Measurements from ENCODE around the gene FAM184B.
A peak's percentile ranks its signal among the peaks of the same experiment; 100 is the strongest.
"Not testable (repeated sequence)": the region's sequence is repeated elsewhere in the genome, so short reads cannot be mapped to it uniquely, and the experiment has no call there.

Gene FAM184B

GRCh38 chr4:17681281-17682221 is 99.9 kb downstream of the FAM184B start:
- DNase-seq (ENCODE audit: low spot score), result no peak

DNA sequence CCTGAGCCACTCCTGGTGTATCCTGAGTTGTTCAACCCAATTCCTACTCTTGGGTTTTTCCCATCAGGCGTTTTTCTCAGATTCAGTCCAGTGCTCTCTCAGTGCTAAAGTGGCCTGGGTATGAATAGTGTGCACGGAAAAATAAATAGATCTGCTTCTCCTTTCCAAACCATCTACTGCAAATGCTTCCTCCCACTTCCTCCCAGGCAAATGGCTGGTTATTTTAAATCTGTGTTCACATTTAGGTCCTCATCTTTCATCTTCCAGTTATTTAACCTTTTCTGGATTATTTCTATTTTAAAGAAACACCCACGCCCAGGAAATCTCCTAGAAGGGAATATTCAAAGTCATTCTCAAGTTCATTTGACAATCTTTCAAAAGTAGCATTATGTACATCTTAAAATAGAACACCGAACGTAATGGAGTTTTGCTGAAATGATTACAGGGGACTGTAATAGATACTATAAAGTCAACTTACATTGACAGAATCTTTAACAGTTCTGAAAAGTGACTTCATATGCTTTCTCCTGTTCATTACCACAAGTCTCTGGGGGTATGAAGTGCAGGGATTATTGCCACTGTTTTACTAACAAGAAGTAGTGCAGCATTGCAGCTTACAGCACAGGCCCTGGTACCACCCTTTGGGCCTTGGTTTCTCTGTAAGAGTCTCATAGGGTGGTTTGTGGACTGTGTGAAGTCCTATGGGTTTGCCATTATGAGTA is 100.7 kb downstream of the FAM184B start:
- no peak for DNase-seq (ENCODE audit: low spot score)

GRCh38 chr4:17670423-17670822 is 111.0 kb downstream of the FAM184B start:
- no peak for DNase-seq (ENCODE audit: low spot score)

- no peak for DNase-seq (ENCODE audit: low spot score)
Measured at GRCh38 chr4:17667653-17668201, 113.7 kb downstream of the FAM184B start.

GRCh38 chr4:17667253-17667652 is 114.2 kb downstream of the FAM184B start:
- DNase-seq (ENCODE audit: low spot score), result no peak

DNA sequence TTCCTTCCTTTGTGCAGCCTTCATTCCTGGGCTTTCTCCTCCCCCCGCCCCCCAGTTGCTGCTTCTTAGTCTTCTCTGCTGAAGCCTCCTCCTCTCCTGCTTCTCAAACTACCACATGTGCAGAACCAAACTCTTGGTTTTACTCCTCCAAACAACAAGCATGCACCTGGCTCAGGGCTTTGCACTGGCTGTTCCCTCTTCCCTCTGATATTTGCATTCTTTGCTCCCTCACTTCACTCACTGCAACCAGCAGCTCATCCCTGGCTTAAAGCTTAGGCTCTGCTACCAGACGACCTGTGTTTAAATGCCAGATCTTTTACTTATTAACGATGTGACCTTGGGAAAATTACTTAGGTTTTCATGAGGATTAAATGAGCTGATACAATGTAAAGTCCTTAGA is 115.6 kb downstream of the FAM184B start:
- DNase-seq (ENCODE audit: low spot score), result no peak

DNA sequence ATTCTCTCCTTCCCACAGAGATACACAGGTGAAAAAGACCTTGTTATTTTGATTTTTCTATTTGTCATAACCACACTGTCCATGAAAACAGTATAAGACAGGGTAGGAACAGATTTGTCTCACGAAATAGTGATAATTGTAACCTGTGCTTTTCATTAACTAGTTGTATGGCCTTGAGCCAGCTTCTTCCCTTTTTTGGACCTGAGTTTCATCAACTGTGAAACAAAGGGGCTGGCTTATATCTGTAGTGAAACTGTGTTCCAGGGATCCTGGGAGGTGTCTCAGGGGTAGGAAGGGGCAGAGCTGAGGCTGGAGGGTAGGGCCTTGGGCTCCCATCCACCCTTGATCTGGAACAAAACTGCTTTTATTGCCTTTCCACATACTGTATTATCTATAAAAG is 116.1 kb downstream of the FAM184B start:
- no peak for DNase-seq (ENCODE audit: low spot score)

GRCh38 chr4:17664755-17665154 is 116.7 kb downstream of the FAM184B start:
- no peak for DNase-seq (ENCODE audit: low spot score)

DNA sequence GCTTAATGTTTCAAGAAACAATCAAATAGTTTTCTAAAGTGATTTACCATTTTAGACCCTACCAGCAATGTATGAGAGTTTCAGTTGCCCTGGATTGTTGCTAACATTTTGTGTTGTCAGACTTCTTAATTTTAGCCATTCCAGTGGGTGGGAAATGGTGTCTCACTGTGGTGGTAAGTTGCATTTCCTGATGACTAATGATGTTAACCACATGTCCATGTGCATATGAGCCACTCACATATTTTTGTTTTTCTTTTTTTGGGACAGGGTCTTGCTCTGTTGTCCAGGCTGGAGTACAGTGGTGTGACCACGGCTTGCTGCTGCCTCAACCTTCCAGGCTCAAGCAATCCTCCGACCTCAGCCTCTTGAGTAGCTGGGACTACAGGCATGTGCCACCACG is 118.7 kb downstream of the FAM184B start:
- no peak for DNase-seq (ENCODE audit: low spot score)

GRCh38 chr4:17659196-17659595 is 122.2 kb downstream of the FAM184B start:
- DNase-seq (ENCODE audit: low spot score), result not testable (repeated sequence)

DNA sequence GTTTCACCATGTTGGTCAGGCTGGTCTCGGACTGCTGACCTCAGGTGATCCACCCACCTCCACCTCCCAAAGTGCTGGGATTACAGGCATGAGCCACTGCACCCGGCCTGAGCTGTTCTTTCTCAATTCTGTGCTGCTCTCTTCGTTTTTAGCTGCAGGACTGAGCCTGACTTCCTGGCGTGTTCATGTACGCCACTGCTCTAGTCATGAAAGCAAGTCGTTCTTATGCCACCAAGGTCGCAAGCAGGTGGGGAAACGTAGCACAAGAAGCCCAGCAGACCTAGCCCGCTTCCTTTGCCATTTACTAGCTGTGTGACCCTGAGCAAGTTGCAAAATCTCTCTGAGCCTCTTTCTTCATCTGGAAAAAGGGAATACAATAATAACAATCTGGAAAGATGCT is 123.6 kb downstream of the FAM184B start:
- DNase-seq (ENCODE audit: low spot score), result no peak

DNA sequence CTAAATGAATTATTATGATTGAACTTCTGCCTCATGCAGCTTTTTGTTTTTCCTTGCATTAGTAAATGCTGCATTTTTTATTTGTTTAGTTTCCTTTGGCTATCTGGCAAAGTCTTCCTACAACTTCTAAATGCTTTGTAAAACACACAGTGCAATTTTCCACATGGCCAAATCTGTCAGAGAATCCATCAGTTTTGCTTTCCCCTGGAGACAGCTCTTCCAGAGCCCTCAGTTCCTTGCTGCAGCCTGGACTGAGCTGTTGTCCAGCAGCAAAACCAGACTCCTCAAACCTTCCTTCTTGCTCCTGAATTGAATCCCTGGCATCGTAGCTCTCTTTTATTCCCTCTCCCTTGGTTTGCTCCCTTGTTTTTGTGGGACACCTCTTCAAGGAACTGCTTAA is 124.3 kb downstream of the FAM184B start:
- no peak for DNase-seq (ENCODE audit: low spot score)

DNA sequence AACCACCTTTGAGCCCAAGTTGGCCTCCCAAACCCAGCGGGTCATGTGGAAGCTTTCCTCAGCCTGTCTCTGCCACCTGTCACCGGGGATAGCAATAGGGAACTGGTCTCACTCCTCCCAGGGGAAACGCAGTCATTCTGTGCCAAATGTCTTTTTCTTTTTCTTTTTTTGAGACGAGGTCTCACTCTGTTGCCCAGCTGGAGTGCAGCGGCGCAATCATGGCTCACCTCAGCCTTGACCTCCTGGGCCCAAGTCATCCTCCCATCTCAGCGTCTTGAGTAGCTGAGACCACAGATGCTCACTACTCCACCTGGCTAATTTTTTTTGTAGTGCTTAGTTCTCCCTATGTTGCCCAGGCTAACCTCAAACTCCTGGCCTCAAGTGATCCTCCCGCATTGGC is 126.7 kb downstream of the FAM184B start:
- no peak for DNase-seq (ENCODE audit: low spot score)

- no peak for DNase-seq (ENCODE audit: low spot score)
Measured at GRCh38 chr4:17650406-17650805, 131.0 kb downstream of the FAM184B start.

GRCh38 chr4:17647927-17648326 is 133.5 kb downstream of the FAM184B start:
- DNase-seq (ENCODE audit: low spot score), result no peak

- DNase-seq (ENCODE audit: low spot score), result no peak
Measured at GRCh38 chr4:17647176-17647806, 134.1 kb downstream of the FAM184B start.

DNA sequence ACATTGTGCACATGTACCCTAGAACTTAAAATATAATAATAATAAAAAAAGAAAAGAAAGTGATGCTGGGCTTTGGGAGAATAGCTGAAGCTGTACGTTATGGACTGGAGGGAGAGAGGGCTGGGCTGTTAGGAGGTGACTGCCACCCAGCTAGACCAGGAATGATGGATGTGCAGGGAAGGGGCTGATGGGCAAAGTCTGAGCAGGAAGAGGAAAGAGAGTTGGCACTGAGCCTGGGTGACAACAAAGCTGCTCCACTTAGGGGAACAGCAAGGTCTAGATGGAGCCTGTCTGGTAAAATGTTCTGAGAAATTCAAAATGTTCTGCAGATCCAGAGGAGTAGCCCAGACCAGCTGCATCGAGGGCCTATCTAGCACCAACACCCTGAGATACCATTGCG is 134.7 kb downstream of the FAM184B start:
- DNase-seq (ENCODE audit: low spot score), result no peak

GRCh38 chr4:17642398-17642783 is 139.0 kb downstream of the FAM184B start:
- DNase-seq (ENCODE audit: low spot score), result no peak

GRCh38 chr4:17639136-17639535 is 142.3 kb downstream of the FAM184B start:
- DNase-seq (ENCODE audit: low spot score), result no peak

GRCh38 chr4:17636696-17637622 is 144.5 kb downstream of the FAM184B start:
- peak; percentile 83 for DNase-seq (ENCODE audit: low spot score)

DNA sequence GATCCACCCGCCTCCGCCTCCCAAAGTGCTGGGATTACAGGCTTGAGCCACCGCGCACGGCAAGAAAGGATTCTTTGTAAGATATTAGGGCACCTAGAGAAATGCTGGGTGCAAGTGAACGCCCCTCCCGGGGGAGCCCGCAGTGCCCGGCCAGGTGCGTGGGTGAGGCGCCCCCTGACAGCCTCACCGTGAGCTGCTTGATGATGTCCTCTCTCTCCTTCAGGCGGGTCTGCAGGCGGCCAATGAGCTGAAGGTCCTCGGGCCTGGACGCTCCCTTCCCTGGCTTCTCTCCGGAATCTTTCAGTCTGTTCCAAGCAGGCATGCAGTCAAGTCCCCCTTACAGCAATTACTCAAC is 145.1 kb downstream of the FAM184B start:
- DNase-seq (ENCODE audit: low spot score), result no peak

Measured in globus pallidus (tissue), 1 donor.